ENCODE data around the gene LBHD1. TPM values are rescaled to one million over a fixed set of nuclear protein-coding genes. Genes with fewer than 3 reads are reported as not detected.

LBHD1 gene
- total and polyA plus RNA-seq, 2 of the 4 experiments (the other 2 are of a cell fraction): 1.6 to 4.0 TPM

- peaks cover 18 to 53% of the 10 kb centered on the region in 2 experiments for H3K79me1 ChIP-seq (ENCODE audit: low read depth in 1 of 2, low read length in 2 of 2)
- no peak overlapping the region for H3K56ac ChIP-seq (ENCODE audit: extremely low read depth, insufficient read depth, low read length)
- peaks cover 16% of the 10 kb centered on the region for H3K36me3 ChIP-seq (ENCODE audit: control insufficient read depth, insufficient read depth, low read length)
- no peak overlapping the region for H2BK15ac ChIP-seq (ENCODE audit: low read depth, low read length)
- TF ChIP-seq FOS (IDR thresholded peaks at IDR 0.05; ENCODE audit: low read depth, low read length) (no peak), RFX5 (IDR thresholded peaks at IDR 0.05; ENCODE audit: low read depth, low read length) (no peak), RCOR1 (IDR thresholded peaks at IDR 0.05; ENCODE audit: insufficient replicate concordance, low read length) (no peak), POLR2A (IDR thresholded peaks at IDR 0.05; ENCODE audit: low read depth, low read length) (no peak), NFE2L2 (IDR thresholded peaks at IDR 0.05; ENCODE audit: low read depth, low read length) (no peak), CEBPB (IDR thresholded peaks at IDR 0.05; ENCODE audit: low read depth, low read length) (no peak), MAFK (IDR thresholded peaks at IDR 0.05; ENCODE audit: low read depth, low read length) (no peak), CHD1 (IDR thresholded peaks at IDR 0.05; ENCODE audit: low read depth, low read length) (no peak), BHLHE40 (IDR thresholded peaks at IDR 0.05; ENCODE audit: low read depth, low read length) (no peak), MAZ (IDR thresholded peaks at IDR 0.05; ENCODE audit: borderline replicate concordance, low read depth, low read length) (no peak), MXI1 (IDR thresholded peaks at IDR 0.05; ENCODE audit: borderline replicate concordance, low read depth, low read length) (no peak)
- TF ChIP-seq, protein P1, sequence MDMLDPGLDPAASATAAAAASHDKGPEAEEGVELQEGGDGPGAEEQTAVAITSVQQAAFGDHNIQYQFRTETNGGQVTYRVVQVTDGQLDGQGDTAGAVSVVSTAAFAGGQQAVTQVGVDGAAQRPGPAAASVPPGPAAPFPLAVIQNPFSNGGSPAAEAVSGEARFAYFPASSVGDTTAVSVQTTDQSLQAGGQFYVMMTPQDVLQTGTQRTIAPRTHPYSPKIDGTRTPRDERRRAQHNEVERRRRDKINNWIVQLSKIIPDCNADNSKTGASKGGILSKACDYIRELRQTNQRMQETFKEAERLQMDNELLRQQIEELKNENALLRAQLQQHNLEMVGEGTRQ (IDR thresholded peaks at IDR 0.05; ENCODE audit: low read depth, low read length): no peak
- peak overlapping the region; percentile 67; the same call in 1 of the 2 replicates for H2AK5ac ChIP-seq (ENCODE audit: low read depth, low read length)
- H3K4me1 ChIP-seq (ENCODE audit: control insufficient read depth, insufficient read depth, low read length): peaks cover 16% of the 10 kb centered on the region
- H2AK9ac ChIP-seq (replicated peaks; ENCODE audit: low read depth, low read length, poor library complexity): peak overlapping the region; percentile 89
- H3K9me1 ChIP-seq (ENCODE audit: insufficient read depth, low read length): peaks cover 17% of the 10 kb centered on the region
- H4K8ac ChIP-seq (ENCODE audit: low read depth in 2 of 2, low read length in 2 of 2): peak overlapping the region; percentile 80 to 83
- peak overlapping the region; percentile 46; the same call in 1 of the 2 replicates for H3K9ac ChIP-seq (ENCODE audit: low read depth, low read length)
- dilution Hi-C loops (cut with HindIII; ENCODE audit: low sequenced_read_pairs, unreplicated experiment): no loop called here
- BruUV-seq (replicated peaks): no TSS peak
- no peak overlapping the region for H2BK20ac ChIP-seq (ENCODE audit: low read depth, low read length)
- POLR2A ChIA-PET (ENCODE audit: unreplicated experiment): no interaction called here
- no peak overlapping the region for H3K4me3 ChIP-seq (ENCODE audit: insufficient read depth, low read depth, low read length)
- H3K23ac ChIP-seq (ENCODE audit: low read depth, low read length): peak overlapping the region; percentile 96
- peak overlapping the region; percentile 33; the same call in 1 of the 2 replicates for H3K27ac ChIP-seq (ENCODE audit: insufficient read depth, low read length)
- H3K27me3 ChIP-seq (ENCODE audit: control insufficient read depth, insufficient read depth, low read length): no peaks in the 10 kb centered on the region
- H4K5ac ChIP-seq (ENCODE audit: low read depth, low read length): peak overlapping the region; percentile 33; the same call in 1 of the 2 replicates
- peak overlapping the region; percentile 52; the same call in 1 of the 2 replicates for H4K91ac ChIP-seq (ENCODE audit: insufficient read depth, low read depth, low read length)
- H3K4me2 ChIP-seq (ENCODE audit: low read depth, low read length): peak overlapping the region; percentile 94; the same call in 1 of the 2 replicates
- H2BK120ac ChIP-seq (ENCODE audit: low read depth, low read length): no peak overlapping the region
- H3K4ac ChIP-seq (ENCODE audit: low read depth, low read length): peak overlapping the region; percentile 84
- H2BK5ac ChIP-seq (ENCODE audit: low read depth, low read length, poor library complexity, severe bottlenecking): no peak overlapping the region
- ATAC-seq (ENCODE audit: low read depth) (no peak), DNase-seq (no peak)
- H3K14ac ChIP-seq (replicated peaks; ENCODE audit: low read depth, low read length): peak overlapping the region; percentile 55; the same call in 1 of the 2 replicates
- H3K9me3 ChIP-seq (ENCODE audit: control insufficient read depth, insufficient read depth, low read length): no peaks in the 10 kb centered on the region
- no peak overlapping the region for H3K18ac ChIP-seq (ENCODE audit: low read depth, low read length)
- in situ Hi-C loops (cut with MboI; ENCODE audit: low sequenced_read_pairs): no loop called here
- H2AFZ ChIP-seq (replicated peaks; ENCODE audit: low read length, poor library complexity): peak overlapping the region; percentile 95
- WGBS, 2 experiments (ENCODE audit: extremely low coverage in 2 of 2, insufficient read length in 1 of 2): 100% methylated on average over 1 of the region's 8 CpGs; no CpG with 5 or more reads in 1 of the 2 experiments
- CTCF ChIA-PET: interaction anchor here (1.9 kb wide), 1 partner anchor 12 kb away, joined by 6 read pairs; no protein-coding TSS in a partner anchor
- H4K20me1 ChIP-seq (ENCODE audit: insufficient read depth, low read length): no peaks in the 10 kb centered on the region
- intact Hi-C loops (cut with micrococcal nuclease): no loop called here
Measured at GRCh38 chr11:62706850-62707247, 34.8 kb upstream of the LBHD1 start.
